ENCODE data around the gene PTPRQ.
"Not testable (repeated sequence)": the region's sequence is repeated elsewhere in the genome, so short reads cannot be mapped to it uniquely, and the experiment has no call there.

The PTPRQ gene

GRCh38 chr12:80443974-80444666, at the start of gene PTPRQ:
Gene PTPRQ, plus strand, starts transcription at chr12:80444235. Its CDS starts 111 bp downstream, at chr12:80444346.
- DNase-seq (ENCODE audit: low read depth), result no peak

- no peak for DNase-seq (ENCODE audit: low read depth)
These were observed 43.5 kb upstream of the PTPRQ start for GRCh38 chr12:80400571-80400991.

DNA sequence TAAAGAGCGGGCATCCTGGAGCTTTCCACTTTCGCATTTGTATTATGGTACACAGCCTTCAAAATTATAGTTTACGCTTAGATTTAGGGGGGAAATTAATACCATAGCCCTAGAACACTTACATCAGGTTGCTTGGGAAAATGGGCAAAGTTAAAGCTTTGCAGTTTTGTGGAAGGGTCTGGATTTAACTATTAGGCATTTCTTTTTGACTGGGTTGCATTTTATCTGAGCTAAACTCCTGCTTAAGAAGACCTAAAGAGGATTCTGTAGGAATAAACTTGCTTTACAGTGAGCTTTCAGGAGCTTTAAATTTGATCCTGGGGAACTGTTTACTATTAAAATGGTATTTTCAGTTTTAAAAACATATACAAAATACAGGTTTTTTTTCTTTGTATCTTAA, 42.8 kb upstream of the PTPRQ start:
- no peak for DNase-seq (ENCODE audit: low read depth)

DNA sequence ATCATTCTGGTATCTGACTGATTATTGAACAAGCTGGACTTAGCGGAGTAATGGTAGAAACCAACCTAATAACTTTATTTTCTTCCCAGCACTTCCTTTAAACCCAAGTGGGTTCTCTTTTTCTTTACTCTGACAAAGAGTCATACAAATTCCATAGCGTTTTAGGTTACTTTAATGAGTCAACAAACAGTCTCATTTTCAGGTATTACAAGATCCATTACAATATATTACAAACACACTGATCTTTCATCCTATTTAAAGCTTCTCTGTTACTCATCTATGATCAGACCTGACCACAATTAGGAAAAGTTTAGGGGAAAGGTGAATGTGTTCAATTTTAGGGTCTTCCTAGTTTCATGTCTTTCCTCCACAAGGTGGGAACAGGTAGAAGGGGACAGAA, 39.4 kb upstream of the PTPRQ start:
- DNase-seq (ENCODE audit: low read depth), result no peak

GRCh38 chr12:80406253-80406652, 37.8 kb upstream of the PTPRQ start:
- DNase-seq (ENCODE audit: low read depth), result no peak

DNA sequence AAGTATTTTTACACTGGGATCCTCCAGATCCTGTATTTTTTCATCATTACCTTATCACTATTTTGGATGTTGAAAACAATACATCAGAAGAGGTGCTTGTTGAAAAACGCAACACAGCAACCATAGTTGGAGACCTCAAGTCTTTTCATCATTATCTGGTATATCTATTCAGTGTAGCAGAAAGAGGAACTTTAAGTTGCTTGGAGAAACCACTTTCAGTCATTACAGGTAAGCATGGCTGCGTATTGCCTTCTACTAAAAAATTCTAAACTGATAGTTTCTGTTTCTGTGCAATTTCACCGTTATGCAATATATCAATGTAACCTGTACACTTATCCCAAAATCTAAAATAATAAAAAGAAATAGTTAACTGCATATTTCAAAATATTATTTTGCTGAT, 32.2 kb upstream of the PTPRQ start:
- no peak for DNase-seq (ENCODE audit: low read depth)

DNA sequence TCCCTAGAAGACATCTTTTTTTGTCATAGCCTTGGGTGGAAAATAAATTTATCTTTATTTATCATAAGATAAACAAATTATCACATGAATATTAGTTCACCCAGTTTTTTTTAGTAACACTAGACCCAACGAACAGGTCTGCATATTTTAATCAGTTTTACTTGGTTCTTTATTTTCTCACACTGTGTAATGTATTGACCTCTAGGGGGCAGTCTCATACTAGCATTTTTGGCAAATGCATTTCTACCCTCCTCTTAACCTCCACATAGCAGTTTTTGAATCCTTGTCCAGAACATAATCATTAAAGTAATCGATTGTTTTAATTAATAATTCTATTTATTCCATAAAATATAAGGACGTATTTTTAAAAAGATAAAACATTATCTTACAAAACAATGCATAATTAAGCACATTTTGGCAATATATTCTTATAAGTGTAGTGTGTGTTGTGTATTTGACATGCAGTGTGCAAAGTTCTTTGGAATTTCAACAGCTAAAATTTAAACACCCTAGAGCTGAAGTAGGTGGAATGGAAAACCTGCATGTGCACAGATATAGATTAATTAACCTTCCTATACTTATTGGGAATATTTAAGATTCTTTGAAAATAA, 31.6 kb upstream of the PTPRQ start:
- DNase-seq (ENCODE audit: low read depth), result no peak

DNA sequence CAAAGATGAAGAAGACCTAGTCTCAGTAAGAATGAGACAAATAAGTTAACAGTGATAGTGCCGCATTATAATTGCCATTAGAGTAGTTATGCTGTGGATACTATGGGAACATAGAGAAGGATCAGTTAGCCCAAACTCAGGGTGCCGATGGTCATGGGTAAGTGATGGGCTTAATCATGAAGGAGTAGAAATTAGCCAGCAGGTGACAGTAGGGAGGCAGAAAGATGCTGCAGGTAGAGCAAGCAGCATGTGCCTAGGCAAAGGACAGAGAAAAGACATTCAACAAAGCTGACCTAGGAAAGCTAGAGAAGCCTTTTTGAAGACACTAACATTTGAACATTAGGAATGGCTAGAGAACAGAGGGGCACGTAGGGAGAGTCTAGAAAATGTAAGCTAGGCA, 30.6 kb upstream of the PTPRQ start:
- DNase-seq (ENCODE audit: low read depth), result no peak

- DNase-seq (ENCODE audit: low read depth), result no peak
These were observed 28.6 kb upstream of the PTPRQ start for GRCh38 chr12:80415466-80415865.

GRCh38 chr12:80419644-80420043, 24.4 kb upstream of the PTPRQ start:
- DNase-seq (ENCODE audit: low read depth), result no peak

DNA sequence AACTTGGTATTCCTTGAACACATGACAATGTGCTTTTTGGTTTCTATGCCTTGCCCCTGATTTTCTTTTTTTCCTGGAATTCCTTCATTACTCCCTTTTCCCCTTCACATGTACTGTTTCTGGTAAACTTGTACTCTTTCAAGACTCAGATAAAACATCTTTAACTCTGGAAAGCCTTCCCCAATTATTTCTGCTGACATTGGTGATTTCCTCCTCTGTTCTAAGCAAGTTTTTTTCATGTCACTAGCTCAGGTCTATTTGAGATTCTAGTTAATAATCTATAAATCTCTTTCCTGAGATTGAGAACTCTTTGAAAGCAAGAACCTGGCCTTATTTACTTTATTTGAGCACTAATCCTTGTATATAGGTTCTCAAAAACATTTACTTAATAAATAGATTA, 24.0 kb upstream of the PTPRQ start:
- DNase-seq (ENCODE audit: low read depth), result no peak

- no peak for DNase-seq (ENCODE audit: low read depth)
These were observed 21.5 kb upstream of the PTPRQ start for GRCh38 chr12:80422550-80422949.

GRCh38 chr12:80432061-80432460, 12.0 kb upstream of the PTPRQ start:
- no peak for DNase-seq (ENCODE audit: low read depth)

- no peak for DNase-seq (ENCODE audit: low read depth)
These were observed 2.1 kb upstream of the PTPRQ start for GRCh38 chr12:80441921-80442320.

DNA sequence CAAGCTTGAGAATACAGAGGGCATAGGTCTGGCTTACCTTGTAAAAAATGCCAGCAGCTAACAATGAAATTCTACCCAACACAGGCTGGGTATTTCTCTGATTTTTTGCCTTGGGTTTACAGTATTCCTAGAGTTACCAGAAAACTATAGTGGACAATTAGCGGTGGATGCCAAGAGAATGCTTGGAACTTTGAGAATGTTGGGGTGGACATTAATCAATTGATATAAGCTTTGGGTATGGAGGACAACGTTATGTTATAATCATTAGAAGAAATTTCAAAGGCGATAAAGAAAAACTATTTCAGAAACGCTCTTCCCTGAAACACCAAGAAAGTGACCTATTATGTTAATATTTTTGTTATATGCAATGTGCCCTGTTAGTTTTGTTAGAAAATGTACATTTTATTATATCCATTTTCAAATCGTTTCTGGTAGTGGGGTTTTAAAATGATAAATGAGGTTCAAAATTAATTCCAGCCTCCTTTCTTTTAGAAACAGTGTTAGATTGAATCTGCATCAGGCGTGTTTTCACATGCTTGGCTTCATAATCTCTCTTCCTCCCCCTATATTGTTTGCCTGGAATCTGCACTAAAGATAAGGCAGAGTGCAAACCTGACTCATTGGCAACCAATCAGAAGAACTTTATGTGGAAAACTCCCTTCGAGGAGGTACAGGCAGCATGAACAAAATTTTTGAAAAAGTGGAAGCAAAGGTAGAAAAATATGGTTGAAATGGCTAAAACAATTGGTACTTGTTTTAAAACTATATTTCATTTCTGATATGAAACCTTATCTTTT, 1.4 kb upstream of the PTPRQ start:
- DNase-seq (ENCODE audit: low read depth), result no peak

GRCh38 chr12:80445083-80445793, 1.2 kb downstream of the PTPRQ start:
- no peak for DNase-seq (ENCODE audit: low read depth)

- no peak for DNase-seq (ENCODE audit: low read depth)
These were observed 12.5 kb downstream of the PTPRQ start for GRCh38 chr12:80456513-80456912.

DNA sequence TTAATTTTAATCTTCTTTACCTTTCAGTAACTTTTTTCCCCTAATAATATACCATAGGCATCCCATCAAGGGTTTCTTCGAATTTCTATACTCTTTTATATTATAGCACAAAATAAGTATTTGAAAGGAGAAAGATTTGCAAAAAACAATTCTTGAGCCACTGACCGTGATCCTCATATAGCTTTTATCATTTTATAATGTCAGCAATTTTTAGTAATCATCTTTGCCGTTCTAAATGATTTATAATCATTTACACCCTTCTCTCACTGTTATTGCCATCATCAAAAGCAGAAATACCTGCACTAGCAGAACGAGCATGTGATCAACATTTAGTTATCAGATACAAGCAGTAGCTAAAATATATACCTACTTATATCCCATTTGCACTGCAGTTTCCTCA, 16.9 kb downstream of the PTPRQ start:
- DNase-seq (ENCODE audit: low read depth), result no peak

GRCh38 chr12:80461851-80462250, 17.8 kb downstream of the PTPRQ start:
- not testable (repeated sequence) for DNase-seq (ENCODE audit: low read depth)

- DNase-seq (ENCODE audit: low read depth), result no peak
These were observed 25.6 kb downstream of the PTPRQ start for GRCh38 chr12:80469681-80470080.

- no peak for DNase-seq (ENCODE audit: low read depth)
These were observed 26.4 kb downstream of the PTPRQ start for GRCh38 chr12:80470403-80470802.

GRCh38 chr12:80472236-80472635, 28.2 kb downstream of the PTPRQ start:
- no peak for DNase-seq (ENCODE audit: low read depth)

Data from stimulated activated CD8-positive, alpha-beta memory T cell treated with anti-CD3 and anti-CD28 coated beads, Interleukin-15, amount 100 ng/mL, for 1 hour (primary cell).